Measurements from ENCODE around the gene STRAP.

Gene STRAP

DNA sequence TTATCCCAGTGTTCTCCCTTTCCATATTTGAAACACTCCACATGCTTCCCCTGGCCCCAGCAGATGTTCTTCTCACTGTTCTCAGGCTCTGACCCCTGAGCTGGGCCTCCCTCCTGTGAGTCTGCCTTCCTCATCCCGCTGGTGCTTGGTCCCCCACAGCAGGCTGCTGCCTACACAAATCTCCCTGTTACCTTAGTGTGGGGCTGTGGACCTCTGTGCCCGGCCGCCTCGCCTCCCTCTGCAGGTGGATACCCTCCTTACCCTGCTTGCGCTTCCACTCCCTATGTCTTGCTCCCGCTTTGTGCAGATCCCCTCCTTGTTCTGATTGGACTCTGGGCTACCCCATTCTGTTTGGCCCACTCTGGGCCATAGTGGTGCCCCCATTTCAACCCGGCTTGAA, 35.9 kb downstream of the STRAP start:
- no peak overlapping the region for H3K4me2 ChIP-seq (ENCODE audit: low read depth, low read length)
- no peak for DNase-seq
- no peak overlapping the region for H3K27ac ChIP-seq (ENCODE audit: low read length)
- no peaks in the 10 kb centered on the region for H3K9me2 ChIP-seq (replicated peaks; ENCODE audit: insufficient read depth, low read length)
- H3K27me3 ChIP-seq (replicated peaks; ENCODE audit: insufficient read depth, low read length) = no peaks in the 10 kb centered on the region
- H3K36me3 ChIP-seq (replicated peaks; ENCODE audit: insufficient read depth, low read length) = no peaks in the 10 kb centered on the region
- no peak overlapping the region for H3K4me3 ChIP-seq (ENCODE audit: low read length)
- no peaks in the 10 kb centered on the region; the same call in 1 of the 2 replicates for H4K20me1 ChIP-seq (ENCODE audit: insufficient read depth, low read length)
- H3K9me3 ChIP-seq (replicated peaks; ENCODE audit: insufficient read depth, low read length) = no peaks in the 10 kb centered on the region
- no peak overlapping the region for H3K9ac ChIP-seq (ENCODE audit: low read length)
- H3F3A ChIP-seq (ENCODE audit: insufficient read depth, low read length) = no peaks in the 10 kb centered on the region
- no peaks in the 10 kb centered on the region for H3K79me2 ChIP-seq (ENCODE audit: low read length)
- no peaks in the 10 kb centered on the region for H3K4me1 ChIP-seq (ENCODE audit: low read length)
- TF ChIP-seq EZH2 (optimal IDR thresholded peaks at IDR 0.05; ENCODE audit: low read depth, low read length) (no peak), EZH2phosphoT487 (IDR thresholded peaks at IDR 0.05; ENCODE audit: low read length) (no peak)
- TF ChIP-seq, protein P1, sequence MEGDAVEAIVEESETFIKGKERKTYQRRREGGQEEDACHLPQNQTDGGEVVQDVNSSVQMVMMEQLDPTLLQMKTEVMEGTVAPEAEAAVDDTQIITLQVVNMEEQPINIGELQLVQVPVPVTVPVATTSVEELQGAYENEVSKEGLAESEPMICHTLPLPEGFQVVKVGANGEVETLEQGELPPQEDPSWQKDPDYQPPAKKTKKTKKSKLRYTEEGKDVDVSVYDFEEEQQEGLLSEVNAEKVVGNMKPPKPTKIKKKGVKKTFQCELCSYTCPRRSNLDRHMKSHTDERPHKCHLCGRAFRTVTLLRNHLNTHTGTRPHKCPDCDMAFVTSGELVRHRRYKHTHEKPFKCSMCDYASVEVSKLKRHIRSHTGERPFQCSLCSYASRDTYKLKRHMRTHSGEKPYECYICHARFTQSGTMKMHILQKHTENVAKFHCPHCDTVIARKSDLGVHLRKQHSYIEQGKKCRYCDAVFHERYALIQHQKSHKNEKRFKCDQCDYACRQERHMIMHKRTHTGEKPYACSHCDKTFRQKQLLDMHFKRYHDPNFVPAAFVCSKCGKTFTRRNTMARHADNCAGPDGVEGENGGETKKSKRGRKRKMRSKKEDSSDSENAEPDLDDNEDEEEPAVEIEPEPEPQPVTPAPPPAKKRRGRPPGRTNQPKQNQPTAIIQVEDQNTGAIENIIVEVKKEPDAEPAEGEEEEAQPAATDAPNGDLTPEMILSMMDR (IDR thresholded peaks at IDR 0.05; ENCODE audit: low read length) = no peak
- H2AFZ ChIP-seq (ENCODE audit: low read length) = no peak overlapping the region

DNA sequence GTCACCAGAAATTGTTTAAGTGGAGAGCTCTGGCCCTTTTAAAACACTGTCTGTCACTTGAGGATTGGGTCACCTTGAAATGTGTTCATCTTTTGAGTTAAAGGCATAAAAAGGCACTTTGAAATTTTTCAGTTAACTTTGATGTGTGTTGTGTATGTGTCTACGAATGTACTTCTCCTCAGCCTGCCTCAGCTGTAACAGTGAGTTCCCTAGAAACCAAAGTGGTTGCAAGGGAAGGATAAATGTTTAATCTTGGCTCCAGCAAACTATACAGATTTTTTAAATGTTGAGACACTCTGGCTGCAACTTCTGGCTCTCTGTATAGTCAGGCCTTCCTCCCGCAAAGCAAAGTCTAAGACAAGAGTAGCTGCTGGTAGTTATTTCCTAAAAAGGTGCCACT, 37.2 kb downstream of the STRAP start:
- no peak overlapping the region for H2AFZ ChIP-seq (ENCODE audit: low read length)
- DNase-seq = no peak
- no peaks in the 10 kb centered on the region for H3K9me2 ChIP-seq (replicated peaks; ENCODE audit: insufficient read depth, low read length)

DNA sequence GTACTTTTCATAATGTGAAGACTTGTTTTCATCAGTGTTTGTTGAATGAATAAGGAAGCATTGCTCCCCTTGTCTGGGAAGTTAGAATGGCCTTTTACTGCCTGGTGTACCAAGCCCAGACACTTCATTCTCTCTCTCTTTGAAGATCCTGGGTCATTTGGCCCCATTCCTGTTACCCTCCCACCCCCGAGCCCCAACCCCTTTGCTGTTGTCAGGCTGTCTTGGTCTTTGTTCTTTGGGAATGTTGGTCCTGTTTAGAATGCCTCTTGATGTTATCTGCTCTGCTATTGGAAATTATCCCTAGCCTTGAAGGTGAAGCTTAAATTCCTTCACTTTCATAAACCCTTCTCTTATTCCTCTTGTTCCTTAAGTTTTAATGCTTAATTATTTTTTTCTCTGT, 42.8 kb downstream of the STRAP start:
- Histone ChIP-seq H3K27ac (ENCODE audit: low read length) (no peak overlapping the region), H3K36me3 (replicated peaks; ENCODE audit: insufficient read depth, low read length) (no peaks in the 10 kb centered on the region), H3K4me3 (ENCODE audit: low read length) (no peak overlapping the region), H3K9ac (ENCODE audit: low read length) (no peak overlapping the region), H3F3A (ENCODE audit: insufficient read depth, low read length) (no peaks in the 10 kb centered on the region), H3K4me2 (ENCODE audit: low read depth, low read length) (no peak overlapping the region), H3K9me2 (replicated peaks; ENCODE audit: insufficient read depth, low read length) (no peaks in the 10 kb centered on the region), H4K20me1 (ENCODE audit: insufficient read depth, low read length) (no peaks in the 10 kb centered on the region), H3K9me3 (replicated peaks; ENCODE audit: insufficient read depth, low read length) (no peaks in the 10 kb centered on the region), H3K27me3 (replicated peaks; ENCODE audit: insufficient read depth, low read length) (no peaks in the 10 kb centered on the region), H3K4me1 (ENCODE audit: low read length) (no peaks in the 10 kb centered on the region), H3K79me2 (ENCODE audit: low read length) (no peaks in the 10 kb centered on the region), H2AFZ (ENCODE audit: low read length) (no peak overlapping the region)
- DNase-seq = no peak
- TF ChIP-seq EZH2phosphoT487 (IDR thresholded peaks at IDR 0.05; ENCODE audit: low read length) (no peak), EZH2 (optimal IDR thresholded peaks at IDR 0.05; ENCODE audit: low read depth, low read length) (no peak)
- TF ChIP-seq, protein P1 (IDR thresholded peaks at IDR 0.05; ENCODE audit: low read length) = no peak

More for the DNA sequence above, 37.2 kb downstream of the STRAP start:
- Histone ChIP-seq H3K79me2 (ENCODE audit: low read length) (no peaks in the 10 kb centered on the region), H3K36me3 (replicated peaks; ENCODE audit: insufficient read depth, low read length) (no peaks in the 10 kb centered on the region), H3F3A (ENCODE audit: insufficient read depth, low read length) (no peaks in the 10 kb centered on the region), H3K4me1 (ENCODE audit: low read length) (no peaks in the 10 kb centered on the region), H3K4me2 (ENCODE audit: low read depth, low read length) (no peak overlapping the region), H3K9me3 (replicated peaks; ENCODE audit: insufficient read depth, low read length) (no peaks in the 10 kb centered on the region), H3K27me3 (replicated peaks; ENCODE audit: insufficient read depth, low read length) (no peaks in the 10 kb centered on the region), H3K27ac (ENCODE audit: low read length) (no peak overlapping the region), H3K9ac (ENCODE audit: low read length) (no peak overlapping the region), H3K4me3 (ENCODE audit: low read length) (no peak overlapping the region), H4K20me1 (ENCODE audit: insufficient read depth, low read length) (no peaks in the 10 kb centered on the region; the same call in 1 of the 2 replicates)
- TF ChIP-seq, protein P1 (IDR thresholded peaks at IDR 0.05; ENCODE audit: low read length) = no peak
- TF ChIP-seq EZH2phosphoT487 (IDR thresholded peaks at IDR 0.05; ENCODE audit: low read length) (no peak), EZH2 (optimal IDR thresholded peaks at IDR 0.05; ENCODE audit: low read depth, low read length) (no peak)
